GM21390 (cell line): ENCODE data around the gene RPS24.
"Not testable (repeated sequence)": the region's sequence is repeated elsewhere in the genome, so short reads cannot be mapped to it uniquely, and the experiment has no call there.

Experiments used
- ATAC-seq: cut with Tn5 transposase; IDR thresholded peaks from one replicate; pipeline ENCODE4 v1.9.1; 2021; ENCODE audit not compliant: unreplicated experiment

RPS24 gene

DNA sequence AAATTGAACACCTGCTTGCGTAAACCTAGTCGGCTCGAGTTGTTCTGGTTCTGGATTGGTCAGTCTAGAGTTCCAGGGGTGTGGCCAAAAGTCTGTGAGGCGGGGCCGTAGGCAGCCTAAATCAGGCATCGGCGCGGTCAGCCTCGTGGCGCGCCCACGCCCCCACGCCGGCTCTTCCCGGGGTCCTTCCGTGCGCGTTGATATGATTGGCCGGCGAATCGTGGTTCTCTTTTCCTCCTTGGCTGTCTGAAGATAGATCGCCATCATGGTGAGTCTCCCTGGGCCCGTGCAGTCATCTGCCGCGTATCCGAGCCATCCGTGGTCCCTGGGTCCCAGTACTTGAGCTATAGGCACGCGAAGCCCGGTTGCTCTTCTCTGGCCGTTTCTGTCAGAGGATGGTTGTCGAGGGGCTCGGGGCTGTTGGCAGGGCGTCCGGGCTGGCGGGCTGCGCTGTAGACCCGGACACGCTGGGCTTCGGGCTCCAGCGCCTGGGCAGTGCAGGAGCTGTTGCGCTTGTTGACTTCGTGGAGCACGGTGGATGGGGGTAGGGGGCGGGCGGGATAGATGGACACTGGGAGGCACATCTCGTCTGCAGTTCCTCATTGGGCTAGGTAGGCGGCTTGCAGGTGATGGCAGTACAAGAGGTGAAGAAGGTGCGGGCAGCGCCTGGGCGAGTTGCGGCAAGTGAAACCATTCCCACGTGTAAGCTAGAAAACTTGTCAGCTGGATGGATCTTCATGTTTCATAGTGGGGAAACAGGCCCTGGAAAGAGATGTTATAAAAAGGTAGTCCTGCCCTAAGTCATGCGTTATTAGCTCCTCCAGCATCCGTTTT lies at the start of gene RPS24:
RPS24 (plus strand) TSS at position 227 of the 834 bp plus-strand sequence; CDS start at position 266, 39 bp downstream.
- peak; percentile 79 for ATAC-seq

GRCh38 chr10:77984986-77985385 lies 48.7 kb upstream of the RPS24 start:
- ATAC-seq, result no peak

DNA sequence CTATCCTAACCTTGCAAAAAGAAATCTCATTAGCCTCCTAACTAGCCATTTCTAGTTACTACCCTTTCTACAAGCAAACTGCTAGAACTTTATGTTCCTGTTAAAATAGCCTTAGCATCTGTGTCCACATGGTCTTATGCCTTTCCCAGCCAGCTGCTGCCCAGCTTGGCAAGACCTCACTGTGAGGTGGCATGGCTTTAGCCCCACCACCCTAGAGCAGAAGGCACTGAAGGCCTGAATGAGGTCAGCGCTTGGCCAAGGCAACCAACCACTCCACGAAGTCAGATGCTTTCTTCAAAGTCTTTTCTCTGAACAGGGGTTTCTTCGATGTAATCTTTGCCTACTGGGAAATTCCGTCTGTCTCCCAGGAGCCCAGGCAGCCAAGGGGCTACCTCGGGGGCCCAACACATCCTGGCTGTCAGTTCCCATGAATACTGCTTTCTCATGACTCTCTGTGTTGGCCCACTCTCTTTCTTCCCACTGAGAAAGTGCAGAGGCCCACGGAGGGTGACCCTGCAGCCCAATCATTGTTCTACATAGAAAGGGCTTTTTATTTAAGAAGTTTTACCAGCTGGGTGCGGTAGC lies 45.9 kb upstream of the RPS24 start:
- ATAC-seq, result no peak

GRCh38 chr10:77989081-77989724 lies 44.5 kb upstream of the RPS24 start:
- no peak for ATAC-seq

DNA sequence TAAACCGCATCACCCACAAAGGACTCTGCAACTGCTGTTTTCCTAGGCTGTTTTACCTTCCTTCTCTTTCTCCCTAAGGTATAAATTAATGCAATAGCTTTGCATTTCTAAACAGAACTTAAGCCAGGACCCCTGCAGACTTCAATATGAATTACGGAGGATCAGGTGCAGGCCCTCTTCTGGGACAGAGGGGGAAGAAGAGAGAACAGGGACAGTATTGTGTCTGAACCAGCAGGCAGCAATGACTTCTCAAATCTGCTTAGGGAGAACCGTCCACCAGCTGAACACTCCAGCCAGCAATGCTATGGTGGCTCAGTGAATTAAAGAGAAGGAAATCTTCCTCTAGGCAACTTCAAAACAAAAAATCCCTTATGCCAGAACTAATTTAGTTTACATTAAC lies 40.0 kb upstream of the RPS24 start:
- ATAC-seq, result no peak

GRCh38 chr10:77998780-77999179 lies 34.9 kb upstream of the RPS24 start:
- not testable (repeated sequence) for ATAC-seq

- no peak for ATAC-seq
Observed at GRCh38 chr10:78000206-78000605, 33.5 kb upstream of the RPS24 start.

- no peak for ATAC-seq
Observed at GRCh38 chr10:78000956-78001472, 32.6 kb upstream of the RPS24 start.

GRCh38 chr10:78002541-78003288 lies 30.9 kb upstream of the RPS24 start:
- no peak for ATAC-seq

DNA sequence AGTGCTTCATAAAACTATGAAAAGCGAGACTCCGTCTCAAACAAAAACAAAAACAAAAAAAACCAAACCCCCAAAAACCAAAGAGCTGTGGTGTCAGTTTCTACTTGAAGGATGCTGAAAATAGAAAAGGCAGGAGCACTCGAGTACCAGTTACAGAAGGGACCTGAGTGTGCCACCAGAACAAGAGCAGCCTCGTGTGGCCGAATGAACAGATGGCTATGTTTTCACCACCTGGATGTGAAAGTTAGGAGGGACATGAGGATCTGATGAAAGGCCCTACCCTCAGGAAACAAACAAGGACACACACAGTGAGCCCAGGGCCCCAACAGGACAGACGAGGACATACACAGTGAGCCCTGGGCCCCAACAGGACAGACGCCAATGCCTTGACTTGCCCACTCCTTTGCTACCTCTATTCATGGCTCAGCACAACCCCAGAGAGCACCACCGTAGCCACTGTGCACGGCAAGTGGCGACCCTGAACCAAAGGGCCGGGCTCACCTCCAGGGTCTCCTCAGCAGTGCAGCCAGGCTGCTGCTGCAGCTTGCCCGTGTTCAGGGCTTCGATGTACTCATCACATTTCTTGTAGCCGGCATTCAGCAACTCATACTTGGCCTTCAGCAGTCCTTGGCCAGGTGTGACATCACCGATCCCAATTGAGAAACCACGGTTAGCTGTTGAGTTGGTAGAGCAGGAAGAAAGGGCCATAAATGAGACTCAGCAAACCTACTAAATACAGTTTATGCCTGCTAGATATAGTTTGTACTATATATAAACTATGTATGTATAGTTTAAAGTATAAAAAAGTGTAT lies 29.2 kb upstream of the RPS24 start:
- no peak for ATAC-seq

GRCh38 chr10:78007172-78007571 lies 26.5 kb upstream of the RPS24 start:
- no peak for ATAC-seq

DNA sequence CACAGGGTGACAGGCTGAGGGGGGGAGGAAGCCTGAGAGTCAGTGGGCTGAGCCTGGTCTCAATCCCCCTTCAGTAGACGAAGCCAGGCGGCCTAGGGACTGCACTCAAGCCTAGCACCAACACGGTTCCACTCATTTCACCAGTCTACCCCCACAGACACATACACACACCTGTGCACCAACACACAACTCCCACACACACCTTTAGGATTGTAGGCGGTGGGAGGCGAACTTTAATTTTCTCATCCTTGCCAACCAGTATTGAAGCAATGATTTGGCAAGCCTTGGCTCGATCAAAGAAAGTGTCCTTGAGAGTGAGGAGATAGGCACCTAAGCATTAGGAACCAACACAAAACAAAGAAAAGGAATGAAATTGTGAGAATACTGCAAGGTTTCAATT lies 24.0 kb upstream of the RPS24 start:
- no peak for ATAC-seq

DNA sequence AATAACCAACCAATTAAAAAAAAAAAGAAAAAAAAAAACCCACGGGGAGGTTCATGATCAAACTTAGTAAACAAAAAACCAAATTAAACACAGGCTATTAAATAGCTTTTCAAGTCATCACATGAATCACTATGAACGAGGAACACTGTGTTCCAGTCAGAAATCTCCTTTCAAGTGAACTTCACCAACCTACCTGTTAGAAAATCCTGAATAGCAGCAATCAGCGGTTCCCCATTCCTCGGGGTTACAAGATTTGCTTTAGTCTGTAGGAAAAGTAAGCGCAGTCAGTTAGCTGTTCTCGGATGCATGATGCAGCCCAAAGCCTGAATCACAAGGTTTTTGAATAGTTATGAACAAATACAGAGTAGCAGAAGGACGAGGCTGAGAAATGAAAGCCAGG lies 23.4 kb upstream of the RPS24 start:
- ATAC-seq, result no peak

DNA sequence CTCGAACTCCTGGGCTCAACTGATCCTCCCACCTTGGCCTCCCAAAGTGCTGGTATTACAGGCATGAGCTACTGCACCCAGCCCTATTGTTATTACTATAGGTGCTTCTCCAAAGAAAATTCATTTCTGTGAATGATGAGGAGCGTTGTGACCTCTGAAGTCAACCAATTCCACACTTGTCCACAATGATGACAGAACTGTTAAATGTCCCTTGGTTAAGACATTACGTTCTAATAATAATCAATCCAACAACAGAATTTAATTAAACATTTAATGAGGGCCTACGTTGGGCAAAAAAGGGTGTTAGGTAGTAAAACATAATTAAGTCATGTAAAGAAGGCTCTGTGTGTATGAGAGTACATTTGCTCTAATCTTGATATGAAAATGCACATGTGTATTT lies 22.6 kb upstream of the RPS24 start:
- ATAC-seq, result no peak

DNA sequence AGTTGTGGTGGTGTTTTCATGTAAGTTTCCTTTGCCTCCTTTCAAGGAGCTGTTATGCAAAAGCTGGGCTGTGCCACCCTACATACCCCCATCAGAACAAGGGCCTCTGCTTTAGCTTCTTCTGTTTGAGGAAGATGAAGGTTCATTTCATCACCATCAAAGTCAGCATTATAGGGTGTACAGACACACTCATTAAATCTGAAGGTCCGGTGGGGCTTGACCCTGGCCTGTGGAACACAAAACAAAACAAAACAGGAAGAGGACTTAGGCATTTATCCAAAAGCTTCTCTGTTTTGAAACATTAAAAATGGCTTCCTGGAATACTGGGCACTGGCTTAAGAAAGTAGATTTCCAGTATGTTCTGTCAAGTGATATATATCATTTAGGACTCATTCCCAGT lies 20.1 kb upstream of the RPS24 start:
- ATAC-seq, result no peak

DNA sequence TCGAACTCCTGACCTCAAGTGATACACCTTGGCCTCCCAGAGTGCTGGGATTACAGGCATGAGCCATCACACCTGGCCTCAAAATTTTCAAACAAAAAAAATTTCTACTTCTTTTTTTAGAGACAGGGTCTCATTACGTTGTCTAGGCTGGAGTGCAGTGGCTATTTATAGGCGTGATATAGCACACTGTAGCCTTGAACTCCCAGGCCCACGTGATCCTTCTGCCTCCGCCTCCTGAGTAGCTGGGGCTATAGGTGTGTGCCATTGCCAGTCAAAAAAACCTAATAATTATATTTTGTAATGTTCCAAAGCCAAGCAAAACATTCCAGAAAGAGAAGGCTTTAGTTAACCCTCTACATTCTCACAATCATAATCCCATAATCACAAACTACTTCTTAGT lies 18.1 kb upstream of the RPS24 start:
- ATAC-seq, result no peak

GRCh38 chr10:78017856-78018255 lies 15.8 kb upstream of the RPS24 start:
- ATAC-seq, result no peak

DNA sequence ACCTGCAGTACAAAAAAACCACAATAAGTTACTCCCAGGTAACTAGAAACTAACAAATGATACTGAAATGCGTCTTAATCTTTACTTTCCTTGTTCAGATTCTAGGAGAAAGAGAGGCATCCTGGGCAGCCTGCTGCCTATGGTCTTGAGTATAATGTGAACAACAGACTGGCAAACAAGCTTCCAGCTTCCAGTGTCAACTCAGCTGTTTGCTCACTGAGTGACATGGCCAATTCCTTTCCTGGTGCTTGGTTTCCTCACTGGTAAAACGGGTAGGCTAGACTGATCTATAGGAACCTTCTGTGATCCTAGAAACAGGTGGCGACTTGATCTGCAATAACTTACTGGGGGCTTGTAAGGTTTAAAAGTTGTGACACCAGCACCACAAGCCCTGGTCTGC lies 14.4 kb upstream of the RPS24 start:
- ATAC-seq, result no peak

GRCh38 chr10:78021201-78021600 lies 12.5 kb upstream of the RPS24 start:
- no peak for ATAC-seq

DNA sequence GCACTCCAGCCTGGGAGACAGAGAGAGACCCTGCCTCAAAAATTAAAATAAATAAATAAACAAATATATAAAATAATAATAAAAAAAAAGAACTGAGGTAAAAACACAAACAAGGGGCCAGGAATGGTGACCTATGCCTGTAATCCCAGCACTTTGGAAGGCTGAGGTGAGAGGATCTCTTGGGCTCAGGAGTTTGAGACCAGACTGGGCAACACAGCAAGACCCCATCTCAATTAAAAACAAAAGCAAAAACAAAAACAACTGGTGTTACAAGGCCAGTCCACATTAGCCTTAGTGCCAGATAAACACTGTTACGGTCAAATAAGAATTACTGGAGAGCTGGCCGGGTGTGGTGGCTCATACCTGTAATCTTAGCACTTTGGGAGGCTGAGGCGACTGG lies 9.9 kb upstream of the RPS24 start:
- ATAC-seq, result no peak
